Measurements from ENCODE around the gene KDSR.
A peak's percentile ranks its signal among the peaks of the same experiment; 100 is the strongest.
"Not testable (repeated sequence)": the region's sequence is repeated elsewhere in the genome, so short reads cannot be mapped to it uniquely, and the experiment has no call there.

Gene KDSR

DNA sequence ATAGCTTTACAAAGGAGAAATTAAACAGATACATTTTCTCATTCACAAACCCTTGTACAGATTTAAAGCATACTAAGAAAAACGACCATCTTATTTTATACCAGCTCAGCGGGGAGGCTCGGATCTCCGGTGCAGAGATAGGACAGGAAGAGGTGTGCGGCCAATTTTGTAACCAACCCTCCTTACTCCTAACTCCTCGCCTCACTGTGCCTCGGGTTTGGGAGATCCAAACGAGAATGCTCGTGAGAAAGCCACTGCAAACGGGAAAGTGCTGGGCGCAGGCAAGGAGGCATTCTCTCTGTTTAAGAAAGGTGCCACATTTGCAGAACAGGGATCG lies 1.2 kb downstream of the KDSR start:
- DNase-seq (ENCODE audit: low spot score) = peak; percentile 48

DNA sequence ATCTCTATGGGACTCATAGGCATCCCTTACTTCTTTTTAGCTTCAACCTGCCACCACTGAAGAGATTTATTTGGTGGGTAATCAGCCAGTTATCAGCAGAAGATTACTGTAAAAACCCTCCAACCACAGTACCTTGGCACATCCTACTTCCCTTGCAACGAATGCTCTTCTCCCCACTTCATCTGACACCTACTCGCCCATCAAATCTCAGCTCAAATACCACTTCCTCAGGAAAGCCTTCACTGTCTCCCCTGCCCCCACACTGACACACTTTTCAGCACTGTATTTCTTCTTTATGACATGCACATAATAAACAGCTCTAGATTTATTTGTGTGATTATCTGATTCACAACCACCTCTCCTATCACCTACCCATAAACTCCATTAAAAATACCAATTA lies 3.1 kb downstream of the KDSR start:
- no peak for DNase-seq (ENCODE audit: low spot score)

DNA sequence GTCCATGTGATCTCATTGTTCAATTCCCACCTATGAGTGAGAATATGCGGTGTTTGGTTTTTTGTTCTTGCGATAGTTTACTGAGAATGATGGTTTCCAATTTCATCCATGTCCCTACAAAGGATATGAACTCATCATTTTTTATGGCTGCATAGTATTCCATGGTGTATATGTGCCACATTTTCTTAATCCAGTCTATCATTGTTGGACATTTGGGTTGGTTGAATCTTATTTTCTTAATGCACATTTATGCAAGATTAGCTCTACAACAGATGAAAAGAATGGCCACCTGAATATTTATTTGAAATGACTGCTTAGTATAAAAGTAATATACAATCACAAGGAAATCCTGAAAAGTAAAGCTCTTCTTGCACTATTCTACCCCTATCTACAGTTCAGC lies 3.6 kb downstream of the KDSR start:
- DNase-seq (ENCODE audit: low spot score) = not testable (repeated sequence)

DNA sequence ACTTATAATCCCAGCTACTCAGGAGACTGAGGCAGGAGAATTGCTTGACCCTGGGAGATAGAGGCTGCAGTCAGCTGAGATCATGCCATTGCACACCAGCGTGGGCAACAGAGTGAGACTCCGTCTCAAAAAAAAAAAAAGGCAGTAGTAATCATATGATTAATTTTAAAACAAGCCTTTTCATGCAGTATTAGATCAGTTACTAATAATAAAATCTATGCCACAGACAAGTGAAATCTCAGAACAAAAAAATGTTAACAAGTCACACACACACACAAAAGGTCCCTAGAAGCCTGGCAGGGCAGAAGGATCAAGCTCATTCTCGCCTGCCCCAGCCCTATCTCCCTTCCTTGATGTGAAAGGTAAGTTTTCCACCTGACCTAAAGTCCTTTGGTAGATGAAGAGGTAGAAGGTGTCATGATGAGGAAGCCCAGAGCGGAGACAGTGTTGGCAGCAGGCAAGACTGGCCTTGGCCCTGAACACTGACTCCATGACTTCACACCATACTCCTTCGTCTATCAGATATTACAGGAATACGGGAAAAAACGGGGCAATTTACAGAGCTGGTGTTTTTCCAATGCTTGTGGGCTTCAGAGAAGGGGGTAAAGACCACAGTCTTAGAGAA lies 10.6 kb downstream of the KDSR start:
- no peak for DNase-seq (ENCODE audit: low spot score)

DNA sequence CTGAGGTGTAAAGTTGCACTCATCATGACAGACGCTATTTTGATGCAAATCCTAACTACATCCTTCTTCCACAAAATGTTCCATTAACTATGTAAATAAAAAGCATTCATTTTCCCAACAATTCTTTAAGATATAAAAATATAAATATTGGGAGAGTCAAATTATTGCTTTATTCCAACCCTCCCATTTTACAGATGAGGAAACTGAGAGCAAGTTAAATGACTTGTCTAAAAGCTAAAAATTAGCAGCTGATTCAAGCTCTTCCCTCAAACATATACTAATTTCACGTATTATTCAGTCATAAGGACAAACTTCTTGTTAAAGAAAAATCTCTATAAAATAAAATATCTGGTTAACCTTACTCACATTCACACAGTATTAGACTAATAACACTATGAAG lies 16.8 kb downstream of the KDSR start:
- no peak for DNase-seq (ENCODE audit: low spot score)

DNA sequence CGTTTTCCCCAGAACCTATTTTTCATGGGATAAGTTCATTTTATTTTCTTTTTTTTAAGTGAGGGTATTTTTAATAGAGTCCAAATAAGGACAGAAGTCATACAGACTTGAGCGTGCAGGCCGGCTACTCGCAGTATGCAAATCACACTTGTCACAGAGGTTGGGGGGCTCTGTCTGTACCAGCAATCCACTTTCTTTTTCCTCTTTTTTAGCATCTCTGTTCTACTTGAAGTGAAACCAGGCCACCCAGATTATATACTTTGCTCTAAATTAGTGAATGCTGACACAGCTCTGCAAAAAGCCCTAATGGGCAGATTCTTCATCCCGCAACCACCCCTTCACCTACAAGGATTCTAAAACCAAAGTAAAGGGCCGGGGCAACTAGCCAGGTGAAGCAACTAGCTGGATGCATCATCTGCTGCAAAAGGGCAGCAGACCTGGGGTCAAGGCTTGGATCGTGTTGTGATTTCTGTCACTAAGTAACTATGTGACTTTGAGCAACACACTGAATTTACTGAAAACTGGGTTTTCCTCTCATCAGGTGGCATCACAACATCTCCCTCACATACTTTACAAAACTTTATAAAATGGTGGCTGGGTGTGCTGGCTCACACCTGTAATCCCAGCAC lies 18.4 kb downstream of the KDSR start:
- no peak for DNase-seq (ENCODE audit: low spot score)

DNA sequence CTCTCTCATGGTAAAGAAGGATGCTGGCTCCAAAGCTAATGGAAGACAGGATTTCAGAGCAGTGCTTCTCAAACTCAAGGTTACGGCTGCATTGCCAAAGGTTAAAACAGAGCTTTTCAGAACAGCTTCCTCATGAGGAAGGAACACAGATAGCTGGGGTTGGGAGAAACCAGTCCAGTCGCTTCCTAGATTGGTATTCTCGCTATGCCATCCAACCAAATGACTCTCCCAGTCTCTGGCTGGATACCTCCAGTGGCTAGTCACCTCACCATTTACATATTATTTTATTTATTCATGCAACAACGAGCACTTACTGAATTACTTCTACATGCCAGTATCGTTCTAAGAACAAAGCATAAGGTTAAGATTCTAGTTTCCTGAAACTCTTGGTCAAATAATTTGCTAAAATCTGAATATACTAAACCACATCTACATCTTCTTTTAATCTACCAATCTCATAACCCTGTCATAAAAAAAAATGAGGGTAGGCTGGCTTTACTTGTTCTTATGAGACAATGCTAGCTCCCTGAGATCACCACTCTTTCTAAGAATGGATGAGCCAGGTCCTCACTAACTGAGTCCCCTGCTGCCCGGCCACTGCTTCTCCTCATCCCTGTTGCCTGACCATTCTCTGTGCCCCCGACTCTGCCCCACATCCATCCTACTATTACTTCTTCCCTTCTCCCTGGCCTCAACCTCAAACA lies 20.4 kb downstream of the KDSR start:
- DNase-seq (ENCODE audit: low spot score) = no peak

DNA sequence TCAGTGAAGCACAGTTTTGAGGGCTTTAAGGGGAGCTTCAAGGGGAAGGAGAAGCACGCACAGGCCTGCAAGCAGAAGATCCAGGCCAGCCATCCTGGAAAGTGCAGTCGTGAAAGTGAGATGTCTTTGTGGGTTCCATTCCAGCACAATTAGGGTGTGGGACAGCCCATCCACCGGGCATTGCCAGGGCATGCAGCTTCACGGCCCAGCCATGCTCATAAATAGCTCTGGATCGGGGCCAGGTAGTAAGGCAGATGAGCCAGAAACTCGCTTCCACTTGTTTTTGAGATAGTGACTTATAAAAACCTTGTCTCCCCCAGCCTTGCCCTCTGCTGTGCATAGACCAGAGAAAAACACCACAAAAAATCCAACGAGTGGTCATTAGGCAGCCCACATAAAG lies 21.0 kb downstream of the KDSR start:
- no peak for DNase-seq (ENCODE audit: low spot score)

DNA sequence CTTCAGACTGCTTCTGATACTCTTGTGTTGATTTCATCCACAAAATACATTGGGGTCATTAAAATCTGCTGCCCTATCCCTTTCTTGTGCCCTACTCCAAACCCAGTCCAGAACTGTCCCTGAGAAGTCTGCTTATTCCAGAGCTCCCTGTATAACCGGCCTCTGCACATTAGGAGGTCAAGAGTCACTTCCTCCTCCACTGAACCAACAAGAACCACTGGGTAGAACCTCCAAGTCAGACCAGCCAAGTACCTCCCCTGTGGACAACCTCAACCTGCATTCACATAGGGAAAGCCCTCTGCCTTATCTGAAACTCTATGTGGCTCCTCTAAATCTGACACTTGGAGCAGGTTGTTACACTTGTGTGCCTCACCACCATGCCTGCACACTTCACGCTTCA lies 22.1 kb downstream of the KDSR start:
- DNase-seq (ENCODE audit: low spot score) = no peak

DNA sequence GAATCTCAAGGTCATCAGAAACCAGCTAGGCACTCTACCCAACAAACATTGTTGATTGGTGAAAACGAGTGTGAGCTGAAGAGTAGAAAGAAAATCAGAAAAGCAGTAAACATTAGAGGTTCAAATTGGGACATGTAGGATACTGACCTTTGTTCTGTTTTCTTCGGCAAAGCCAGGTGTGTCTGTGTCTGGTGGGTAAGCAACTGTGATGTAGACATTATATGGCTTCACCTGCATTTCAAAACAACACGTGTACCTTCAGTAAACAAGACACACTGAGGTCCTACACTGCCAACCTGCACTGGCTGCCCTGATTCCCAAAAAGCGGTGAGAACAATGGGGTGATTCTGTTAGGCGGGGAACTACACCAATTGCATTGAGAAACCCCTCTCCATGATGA lies 22.7 kb downstream of the KDSR start:
- no peak for DNase-seq (ENCODE audit: low spot score)

DNA sequence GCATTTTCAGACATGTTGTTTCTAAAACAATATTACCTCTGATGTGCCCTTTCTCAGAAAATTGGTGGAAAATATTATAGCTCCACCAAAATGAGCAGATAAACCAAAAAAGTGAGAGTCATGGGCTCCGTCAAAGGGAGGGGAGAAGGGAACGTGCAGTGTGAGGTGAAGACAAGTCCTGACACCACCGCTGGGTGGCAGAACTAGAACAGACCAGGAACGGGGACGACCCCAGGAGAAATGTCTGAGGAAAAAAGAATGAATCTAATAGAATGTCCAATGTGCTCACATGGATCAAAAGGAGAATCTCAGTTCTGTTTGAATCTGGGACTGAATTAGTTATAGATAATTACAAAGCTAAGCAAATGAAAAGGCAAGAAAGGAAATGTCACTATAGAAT lies 24.8 kb downstream of the KDSR start:
- no peak for DNase-seq (ENCODE audit: low spot score)

DNA sequence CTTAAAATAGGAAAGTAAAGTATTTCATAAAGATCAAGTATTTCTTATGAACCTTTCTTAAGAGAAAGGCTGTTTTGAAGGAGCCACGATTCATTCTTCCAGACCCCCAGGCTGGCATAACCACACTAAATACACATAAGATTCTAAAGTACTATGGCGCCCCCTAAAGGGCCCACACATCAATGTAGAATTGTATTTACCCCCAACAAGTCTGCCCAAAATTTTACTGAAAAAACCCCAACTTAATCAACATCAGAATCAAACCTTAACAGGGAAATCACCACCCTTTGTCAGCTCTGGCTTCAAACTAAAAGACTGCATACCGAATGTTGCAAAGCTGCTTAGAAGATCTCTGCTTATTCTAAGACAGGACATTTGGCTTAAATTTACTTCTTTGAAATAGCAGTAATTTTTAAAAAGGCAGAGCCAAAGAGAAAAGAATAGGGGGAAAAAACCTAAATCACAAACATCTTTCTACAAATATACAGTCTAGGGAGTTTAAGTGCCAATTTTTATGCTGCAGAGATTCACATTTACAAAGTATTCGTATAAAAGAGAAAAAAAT lies 27.0 kb downstream of the KDSR start:
- DNase-seq (ENCODE audit: low spot score) = peak; percentile 50

DNA sequence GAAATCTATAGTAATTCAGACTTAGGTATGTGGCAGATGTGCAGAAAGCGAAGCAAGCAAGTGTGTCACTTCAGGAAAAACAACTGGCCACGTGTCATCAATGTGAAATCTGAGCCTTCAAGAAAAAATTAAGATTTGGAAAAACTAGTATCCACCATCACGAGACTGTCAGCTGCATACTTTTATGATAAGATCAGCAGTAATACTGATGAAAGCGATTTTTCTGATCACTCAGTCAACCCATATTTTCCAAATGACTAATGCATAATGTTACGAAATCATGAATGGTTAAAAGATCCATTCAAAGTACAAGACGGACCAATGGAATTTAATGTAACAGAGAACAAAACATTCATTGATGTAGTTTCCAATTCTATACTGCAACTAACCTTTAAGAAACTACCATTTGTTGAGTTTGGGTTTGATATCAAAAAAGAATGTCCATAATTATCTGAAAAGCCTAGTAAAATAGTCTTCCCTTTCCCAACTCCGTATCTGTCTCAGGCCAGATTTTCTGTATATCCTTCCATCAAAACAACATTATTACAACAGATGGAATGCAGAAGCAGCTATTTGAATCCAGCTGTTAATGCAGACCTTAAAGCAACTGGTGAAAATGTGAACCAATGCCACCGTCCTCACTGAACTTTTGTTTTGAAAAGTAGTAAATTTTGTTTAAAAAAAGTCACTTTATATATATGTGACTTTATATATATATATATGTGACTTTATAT lies 30.5 kb downstream of the KDSR start:
- DNase-seq (ENCODE audit: low spot score) = peak; percentile 81

DNA sequence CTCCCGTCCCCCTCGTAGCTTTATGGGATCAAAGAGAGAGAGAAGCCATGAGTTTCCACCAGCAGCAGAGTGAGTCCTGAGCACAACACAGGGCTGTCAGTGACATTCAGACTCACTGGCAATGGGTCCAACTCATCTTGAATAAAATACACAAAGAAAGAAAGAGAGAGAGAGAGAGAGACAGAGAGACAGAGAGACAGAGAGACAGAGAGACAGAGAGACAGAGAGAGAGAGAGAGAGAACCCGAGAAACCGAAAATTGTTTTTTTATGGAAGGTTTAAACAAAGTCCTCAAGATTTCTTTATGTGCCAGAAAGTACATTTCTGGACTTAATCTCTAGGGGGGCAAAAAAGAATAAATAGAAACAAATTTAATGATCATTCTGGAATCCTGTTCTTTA lies 35.9 kb downstream of the KDSR start:
- DNase-seq (ENCODE audit: low spot score) = no peak

DNA sequence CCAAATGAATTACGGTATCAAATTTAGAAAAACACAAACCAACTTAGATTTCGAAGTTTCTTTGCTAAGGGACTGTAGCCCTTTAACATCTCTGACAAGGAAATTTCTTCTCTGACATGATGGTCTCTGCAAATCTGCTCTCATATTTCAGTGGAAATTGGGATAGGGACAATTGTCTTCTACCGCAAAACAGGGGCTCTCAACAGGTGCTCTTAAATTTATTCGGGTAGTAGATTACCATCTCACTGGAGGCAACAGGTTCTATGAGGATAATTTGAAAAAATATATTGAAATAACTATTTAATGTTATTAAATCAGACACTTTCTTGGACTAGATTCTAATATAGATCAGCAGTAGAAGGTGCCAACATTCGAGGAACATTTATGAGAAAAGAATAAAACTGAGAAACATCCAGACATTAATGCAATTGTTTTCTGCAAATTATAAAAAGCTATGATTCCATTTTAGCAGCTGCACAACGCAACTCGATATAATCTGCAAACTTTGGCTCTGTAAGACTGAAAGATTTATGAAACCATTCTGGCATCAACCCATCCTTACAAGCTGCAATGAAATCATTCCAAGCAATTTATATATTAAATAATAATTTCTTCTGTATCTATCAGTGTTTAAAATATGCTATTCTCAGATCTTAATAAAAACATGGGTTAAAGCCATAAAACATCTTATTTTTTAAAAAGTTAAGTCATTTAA lies 37.4 kb downstream of the KDSR start:
- DNase-seq (ENCODE audit: low spot score) = no peak

DNA sequence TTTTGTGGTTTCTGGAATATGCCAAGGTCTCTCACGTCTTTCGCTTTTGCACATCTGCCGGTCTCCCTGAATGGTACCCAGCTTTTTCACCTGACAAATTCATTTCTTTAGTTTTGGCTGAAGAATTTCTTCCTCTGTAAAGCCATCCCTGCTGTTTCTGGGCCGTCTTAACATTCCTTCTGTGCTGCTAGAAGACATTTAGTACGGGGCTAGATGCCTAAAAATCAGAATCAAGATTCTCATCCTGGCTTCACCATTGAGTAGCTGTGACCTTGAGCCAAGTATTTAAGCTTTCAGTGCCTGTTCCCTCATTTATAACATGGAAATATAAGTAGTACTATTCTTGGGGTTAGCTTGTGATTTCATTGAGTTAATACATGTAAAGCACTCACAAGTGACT lies 41.0 kb downstream of the KDSR start:
- DNase-seq (ENCODE audit: low spot score) = no peak

DNA sequence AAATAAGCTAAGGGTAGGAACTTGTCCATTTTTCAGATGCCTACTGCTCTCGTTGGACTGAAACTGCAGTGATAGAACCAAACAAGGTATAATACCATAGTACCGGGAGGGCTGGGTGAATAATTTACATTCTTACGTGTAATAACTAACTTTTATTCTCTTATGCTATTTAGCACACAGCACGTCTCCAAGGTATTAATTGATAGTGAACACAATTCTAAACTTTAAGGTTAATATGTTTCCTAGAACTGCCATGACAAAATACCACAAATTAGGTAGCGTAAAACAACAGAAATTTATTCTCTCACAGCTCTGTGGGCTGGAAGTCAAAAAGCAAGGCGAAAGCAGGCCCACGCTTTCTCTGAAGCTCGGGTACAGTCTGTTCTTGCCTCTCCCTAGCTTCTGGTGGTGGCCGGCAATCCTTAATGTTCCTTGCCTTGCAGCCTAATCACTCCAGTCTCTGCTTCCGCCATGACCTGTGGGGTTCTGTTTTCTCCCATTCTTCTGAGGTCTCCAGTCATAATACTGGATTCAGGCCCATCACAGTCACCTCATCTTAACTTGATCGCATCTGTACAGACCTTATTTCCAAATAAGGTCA lies 41.8 kb downstream of the KDSR start:
- no peak for DNase-seq (ENCODE audit: low spot score)

DNA sequence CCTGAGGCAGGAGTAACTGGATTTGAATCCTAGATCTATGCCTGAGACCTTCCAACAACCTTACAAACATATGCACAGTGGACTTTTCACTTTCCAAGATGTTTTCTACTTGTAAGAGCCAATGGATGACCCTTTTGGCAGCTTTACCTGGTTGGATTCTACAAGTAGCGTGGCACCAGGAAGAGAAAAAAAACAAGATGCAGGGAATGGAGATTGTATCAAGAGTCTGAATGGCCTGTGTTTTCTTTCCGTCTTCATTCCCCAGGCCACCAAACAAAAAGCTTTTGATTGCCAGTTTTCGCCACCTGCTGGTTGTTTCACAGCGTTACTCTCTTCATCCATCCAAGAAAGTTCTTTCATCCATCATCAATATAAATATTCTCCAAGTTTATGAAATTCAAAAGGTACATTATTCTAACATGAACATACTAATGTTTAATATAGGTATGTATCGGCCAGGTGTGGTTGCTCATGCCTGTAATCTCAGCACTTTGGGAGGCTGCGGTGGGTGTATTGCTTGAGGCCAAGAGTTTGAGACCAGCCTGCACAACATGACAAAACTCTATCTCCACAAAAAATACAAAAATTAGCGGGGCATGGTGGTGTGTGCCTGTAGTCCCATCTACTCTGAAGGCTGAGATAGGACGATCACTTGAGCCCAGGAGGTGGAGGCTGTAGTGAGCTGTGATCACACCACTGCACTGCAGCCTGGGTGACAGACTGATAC lies 43.9 kb downstream of the KDSR start:
- DNase-seq (ENCODE audit: low spot score) = peak; percentile 82

DNA sequence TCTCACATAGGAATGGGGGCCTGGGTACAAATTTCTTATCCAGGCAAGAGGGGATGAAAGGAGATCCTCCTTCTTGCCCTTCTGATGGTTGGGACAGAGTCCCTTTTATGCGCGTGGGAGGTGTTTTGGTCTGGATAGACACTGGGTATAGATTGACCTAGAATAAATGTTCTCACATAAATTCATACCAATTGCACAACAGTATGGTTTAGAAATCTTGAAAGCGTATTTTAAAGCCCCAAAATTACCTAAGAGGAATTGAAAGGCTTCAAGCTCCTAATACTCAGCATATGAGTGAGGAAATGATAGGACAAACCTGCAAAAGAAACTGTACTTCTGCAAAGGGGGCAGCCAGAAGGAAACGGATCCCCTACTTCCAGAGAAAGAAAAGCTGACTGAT lies 44.8 kb downstream of the KDSR start:
- DNase-seq (ENCODE audit: low spot score) = no peak

DNA sequence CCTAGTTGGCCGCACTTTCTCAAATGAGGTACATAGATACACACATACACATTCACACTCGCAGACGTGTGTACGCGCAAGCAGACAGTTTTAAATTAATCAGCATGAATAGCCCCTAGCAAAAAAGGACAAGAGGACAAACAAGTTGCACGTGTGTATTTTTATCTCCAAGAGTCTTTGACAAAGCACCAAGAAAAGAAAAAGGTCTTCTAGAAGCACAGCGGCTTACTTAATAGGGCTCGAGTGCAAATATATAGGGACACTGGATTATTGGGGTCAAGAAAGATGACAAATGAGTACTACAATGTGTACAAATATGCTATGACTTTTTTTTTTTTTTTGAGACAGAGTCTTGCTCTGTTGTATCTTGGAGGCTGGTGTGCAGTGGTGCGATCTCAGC lies 45.7 kb downstream of the KDSR start:
- no peak for DNase-seq (ENCODE audit: low spot score)

DNA sequence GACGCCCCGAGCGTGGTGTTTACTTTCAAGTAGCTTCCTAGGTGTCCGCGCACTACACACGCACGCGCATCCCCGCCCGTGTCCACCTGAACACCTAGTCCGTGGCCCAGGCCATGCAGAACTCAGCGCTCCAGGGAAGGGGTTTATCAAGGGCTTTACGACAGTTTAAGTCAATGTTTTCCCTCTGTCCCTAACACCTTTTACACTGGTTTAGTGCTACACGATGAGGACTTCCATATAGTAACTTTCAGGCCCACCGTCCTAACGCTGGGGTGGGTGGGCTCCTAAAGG lies 46.1 kb downstream of the KDSR start:
- no peak for DNase-seq (ENCODE audit: low spot score)

All from RKO (cell line).